ENCODE results near the gene ZNF646. TPM values are rescaled to one million over a fixed set of nuclear protein-coding genes. Genes with fewer than 3 reads are reported as not detected.
"Not testable (repeated sequence)": the region's sequence is repeated elsewhere in the genome, so short reads cannot be mapped to it uniquely, and the experiment has no call there.

ZNF646 gene
- total RNA-seq, 4 donors from 2014 or later, result 8.1 to 18.0 (median 11.9) TPM

GRCh38 chr16:31094424-31095120, 20.4 kb downstream of the ZNF646 start, which contains the start of gene VKORC1:
Gene VKORC1, minus strand, starts transcription at chr16:31094797. Its CDS starts 68 bp downstream, at chr16:31094729.
- ATAC-seq (ENCODE audit: low FRiP score), result peak; percentile 97
- TF ChIP-seq, protein P1, sequence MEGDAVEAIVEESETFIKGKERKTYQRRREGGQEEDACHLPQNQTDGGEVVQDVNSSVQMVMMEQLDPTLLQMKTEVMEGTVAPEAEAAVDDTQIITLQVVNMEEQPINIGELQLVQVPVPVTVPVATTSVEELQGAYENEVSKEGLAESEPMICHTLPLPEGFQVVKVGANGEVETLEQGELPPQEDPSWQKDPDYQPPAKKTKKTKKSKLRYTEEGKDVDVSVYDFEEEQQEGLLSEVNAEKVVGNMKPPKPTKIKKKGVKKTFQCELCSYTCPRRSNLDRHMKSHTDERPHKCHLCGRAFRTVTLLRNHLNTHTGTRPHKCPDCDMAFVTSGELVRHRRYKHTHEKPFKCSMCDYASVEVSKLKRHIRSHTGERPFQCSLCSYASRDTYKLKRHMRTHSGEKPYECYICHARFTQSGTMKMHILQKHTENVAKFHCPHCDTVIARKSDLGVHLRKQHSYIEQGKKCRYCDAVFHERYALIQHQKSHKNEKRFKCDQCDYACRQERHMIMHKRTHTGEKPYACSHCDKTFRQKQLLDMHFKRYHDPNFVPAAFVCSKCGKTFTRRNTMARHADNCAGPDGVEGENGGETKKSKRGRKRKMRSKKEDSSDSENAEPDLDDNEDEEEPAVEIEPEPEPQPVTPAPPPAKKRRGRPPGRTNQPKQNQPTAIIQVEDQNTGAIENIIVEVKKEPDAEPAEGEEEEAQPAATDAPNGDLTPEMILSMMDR (IDR thresholded peaks at IDR 0.05), result no peak
- DNase-seq (ENCODE audit: low spot score), result peak; percentile 75

DNA sequence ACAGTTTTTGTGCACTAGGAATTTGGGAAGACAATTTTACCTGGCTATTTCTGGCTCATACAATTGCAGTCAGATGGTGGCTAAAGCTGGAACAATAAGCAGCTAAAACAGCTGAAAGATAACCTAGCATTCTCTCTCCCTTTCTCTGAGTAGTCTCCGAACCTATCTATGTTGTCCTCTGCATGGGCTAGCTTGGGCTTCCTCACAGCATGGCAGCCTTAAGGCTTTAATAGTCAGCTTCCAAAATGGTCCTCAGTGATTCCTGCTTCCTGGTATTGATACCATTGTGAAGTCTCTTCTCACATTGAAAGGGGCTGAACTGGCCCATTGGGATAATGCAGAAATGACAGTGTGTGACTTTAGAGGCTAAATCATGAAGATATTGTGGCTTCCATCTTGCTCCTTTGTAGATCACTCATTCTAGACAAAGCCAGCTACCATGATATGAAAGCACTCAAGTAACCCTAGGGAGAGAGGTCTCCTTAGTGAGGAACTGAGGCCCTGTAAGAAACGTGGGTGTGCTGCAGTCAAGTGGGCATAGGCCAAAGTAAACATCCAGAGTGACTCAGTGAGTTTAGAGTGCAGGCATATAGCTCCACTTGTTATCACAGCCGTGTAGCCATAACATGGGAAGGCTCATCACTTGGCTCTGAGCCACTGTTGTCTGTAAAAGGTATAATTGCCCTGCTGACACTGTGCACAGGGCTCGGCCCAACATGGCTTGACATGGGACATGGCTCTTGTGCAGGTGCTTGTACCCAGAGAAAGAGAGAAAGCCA, 25.8 kb downstream of the ZNF646 start:
- no peak for ATAC-seq (ENCODE audit: low FRiP score)
- DNase-seq (ENCODE audit: low spot score), result no peak
- TF ChIP-seq, protein P1 (IDR thresholded peaks at IDR 0.05), result no peak

DNA sequence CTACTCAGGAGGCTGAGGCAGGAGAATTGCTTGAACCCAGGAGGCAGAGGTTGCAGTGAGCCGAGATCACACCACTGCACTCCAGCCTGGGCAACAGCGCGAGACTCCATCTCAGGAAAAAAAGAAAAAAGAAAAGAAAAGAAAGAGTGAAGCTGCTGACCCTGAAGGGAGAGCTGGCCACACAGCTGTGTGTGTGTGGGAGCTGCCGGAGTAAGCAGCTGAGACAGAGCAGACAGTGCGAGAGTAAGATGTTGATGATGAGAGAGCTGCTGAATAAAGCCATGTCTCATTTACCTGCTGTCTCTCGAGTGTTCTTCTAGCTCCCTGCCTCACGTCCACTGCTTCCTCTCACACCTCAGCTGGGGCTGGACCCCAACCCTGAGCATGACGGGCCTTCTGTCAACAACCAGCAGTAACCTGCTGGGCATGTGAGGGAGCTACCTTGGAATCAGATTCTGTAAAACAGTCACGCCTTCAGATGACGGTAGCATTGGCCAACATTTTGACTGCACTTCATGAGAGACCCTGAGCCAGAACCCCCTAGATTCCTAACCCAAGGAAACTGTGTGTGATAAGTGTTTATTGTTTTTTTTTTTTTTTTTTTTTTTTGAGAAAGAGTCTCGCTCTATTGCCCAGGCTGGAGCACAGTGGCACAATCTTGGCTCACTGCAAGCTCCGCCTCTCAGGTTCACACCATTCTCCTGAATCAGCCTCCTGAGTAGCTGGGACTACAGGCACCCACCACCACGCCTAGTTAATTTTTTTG, 26.8 kb downstream of the ZNF646 start:
- ATAC-seq (ENCODE audit: low FRiP score); DNase-seq (ENCODE audit: low spot score): not testable (repeated sequence)

DNA sequence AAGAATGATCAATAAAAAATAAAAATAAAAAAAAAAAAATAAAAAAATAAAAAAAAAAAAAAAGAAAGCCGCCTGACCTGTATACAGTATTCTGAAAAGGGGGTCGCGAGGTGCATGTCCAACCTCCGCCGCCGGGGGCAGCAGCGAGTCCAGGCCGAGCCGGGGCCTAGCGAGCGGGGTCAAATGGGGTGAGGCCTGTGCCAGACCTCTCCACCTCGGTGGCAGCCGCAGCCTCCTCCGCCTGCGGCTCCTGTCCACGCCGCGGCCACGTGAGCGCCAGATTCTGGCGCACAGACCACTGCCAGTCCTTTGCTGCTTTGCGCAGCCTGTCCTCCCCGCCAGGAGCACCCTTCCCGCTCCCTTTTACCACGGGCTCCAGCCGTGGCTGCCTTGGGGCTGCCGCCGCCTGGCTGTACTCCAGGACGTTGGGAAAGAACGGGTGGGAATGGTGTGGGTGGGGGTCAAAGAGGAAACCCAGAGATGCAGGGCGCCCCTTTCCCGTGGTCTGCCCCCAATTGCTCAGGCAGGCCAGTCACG, 31.5 kb downstream of the ZNF646 start:
- ATAC-seq (ENCODE audit: low FRiP score) (peak; percentile 90), DNase-seq (ENCODE audit: low spot score) (peak; percentile 92)
- TF ChIP-seq, protein P1 (IDR thresholded peaks at IDR 0.05), result peak in 1 of 3 donors; percentile 49

GRCh38 chr16:31106509-31107464, 32.6 kb downstream of the ZNF646 start:
- TF ChIP-seq, protein P1 (IDR thresholded peaks at IDR 0.05), result no peak
- DNase-seq (ENCODE audit: low spot score) (no peak), ATAC-seq (ENCODE audit: low FRiP score) (no peak)

DNA sequence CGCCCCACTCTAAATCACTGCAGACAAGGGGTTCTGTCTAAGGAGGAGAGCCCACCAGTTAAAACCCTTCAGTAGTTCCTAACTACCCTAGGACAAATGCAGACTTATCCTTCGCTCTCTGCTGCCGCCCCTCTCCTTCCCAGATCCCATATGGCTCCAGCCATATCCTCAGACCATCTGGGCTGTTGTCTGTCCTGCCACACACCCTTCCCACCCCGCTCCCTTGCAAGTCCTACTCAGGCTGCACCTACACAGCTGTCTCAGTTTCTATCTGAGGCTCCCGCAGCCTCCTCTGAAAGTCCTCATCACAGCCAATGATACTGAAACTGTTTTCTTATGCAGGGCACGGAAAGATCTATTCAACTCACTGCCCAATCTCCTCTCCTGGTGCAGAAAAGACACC, 33.2 kb downstream of the ZNF646 start:
- TF ChIP-seq, protein P1 (IDR thresholded peaks at IDR 0.05), result no peak
- ATAC-seq (ENCODE audit: low FRiP score) (no peak), DNase-seq (ENCODE audit: low spot score) (no peak)

Data from omental fat pad (tissue), 4 donors.